NOMO-1 treated with dmso at 0.1 percent for 144 hours (cell line): Measurements from ENCODE around the gene FGFR4.

Experiments
- DNase-seq: peaks from one replicate; lab custom pipeline; 2025; ENCODE audit not compliant: unreplicated experiment; lab: John Stamatoyannopoulos, UW

FGFR4 gene

GRCh38 chr5:177084175-177084574 lies 2.5 kb upstream of the FGFR4 start:
- no peak for DNase-seq

GRCh38 chr5:177085985-177086653 lies 596 bp upstream of the FGFR4 start:
- DNase-seq, result no peak

DNA sequence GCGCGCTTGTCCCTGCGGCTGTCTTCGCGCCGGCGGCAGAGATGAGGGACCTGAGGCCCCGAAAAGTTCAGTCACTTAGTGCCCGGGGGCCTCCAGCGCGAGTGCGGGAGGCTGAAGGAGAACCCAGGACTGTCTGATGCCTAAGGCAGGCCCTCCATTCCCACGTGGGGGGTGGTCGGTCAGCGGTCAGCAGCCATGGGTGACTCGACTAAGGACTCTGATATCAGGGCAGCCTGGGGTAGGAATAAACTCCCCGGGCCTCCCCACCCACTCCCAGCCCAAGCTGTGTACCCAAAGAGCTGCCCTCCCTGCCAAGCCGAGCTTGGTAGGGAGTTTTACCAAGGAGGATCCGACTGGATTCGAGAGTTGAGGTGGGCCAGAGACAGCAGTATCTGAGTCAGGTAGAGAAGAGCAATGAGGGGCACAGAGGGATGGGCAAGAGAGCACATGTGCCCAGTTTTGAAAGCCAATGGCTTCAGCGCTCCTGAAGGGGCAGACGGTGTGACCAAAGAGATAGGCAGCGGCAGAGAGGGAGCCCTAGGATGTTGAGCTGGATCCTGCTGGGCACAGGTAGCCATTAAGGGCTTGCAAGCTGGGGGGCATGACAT lies 787 bp downstream of the FGFR4 start:
- no peak for DNase-seq

DNA sequence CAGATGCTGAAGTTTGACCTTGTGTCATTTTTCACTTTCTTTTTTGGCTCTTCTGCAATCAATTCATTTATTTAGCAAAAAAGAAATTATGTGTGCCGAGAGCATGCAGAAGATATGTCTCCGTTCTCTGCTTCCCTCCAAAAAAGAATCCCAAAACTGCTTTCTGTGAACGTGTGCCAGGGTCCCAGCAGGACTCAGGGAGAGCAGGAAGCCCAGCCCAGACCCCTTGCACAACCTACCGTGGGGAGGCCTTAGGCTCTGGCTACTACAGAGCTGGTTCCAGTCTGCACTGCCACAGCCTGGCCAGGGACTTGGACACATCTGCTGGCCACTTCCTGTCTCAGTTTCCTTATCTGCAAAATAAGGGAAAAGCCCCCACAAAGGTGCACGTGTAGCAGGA lies 2.4 kb downstream of the FGFR4 start:
- no peak for DNase-seq

- no peak for DNase-seq
Measured at GRCh38 chr5:177089825-177090641, 3.3 kb downstream of the FGFR4 start.

DNA sequence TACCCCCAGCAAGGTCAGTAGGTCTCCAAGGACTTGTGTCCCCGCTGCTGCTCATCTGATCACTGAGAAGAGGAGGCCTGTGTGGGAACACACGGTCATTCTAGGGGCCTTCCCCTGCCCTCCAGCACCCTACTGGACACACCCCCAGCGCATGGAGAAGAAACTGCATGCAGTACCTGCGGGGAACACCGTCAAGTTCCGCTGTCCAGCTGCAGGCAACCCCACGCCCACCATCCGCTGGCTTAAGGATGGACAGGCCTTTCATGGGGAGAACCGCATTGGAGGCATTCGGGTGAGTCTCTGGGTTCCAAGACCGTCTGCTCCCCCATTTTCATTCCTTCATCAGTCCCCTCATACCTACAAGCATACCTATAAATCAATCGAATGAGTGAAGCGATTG lies 4.1 kb downstream of the FGFR4 start:
- DNase-seq, result no peak

DNA sequence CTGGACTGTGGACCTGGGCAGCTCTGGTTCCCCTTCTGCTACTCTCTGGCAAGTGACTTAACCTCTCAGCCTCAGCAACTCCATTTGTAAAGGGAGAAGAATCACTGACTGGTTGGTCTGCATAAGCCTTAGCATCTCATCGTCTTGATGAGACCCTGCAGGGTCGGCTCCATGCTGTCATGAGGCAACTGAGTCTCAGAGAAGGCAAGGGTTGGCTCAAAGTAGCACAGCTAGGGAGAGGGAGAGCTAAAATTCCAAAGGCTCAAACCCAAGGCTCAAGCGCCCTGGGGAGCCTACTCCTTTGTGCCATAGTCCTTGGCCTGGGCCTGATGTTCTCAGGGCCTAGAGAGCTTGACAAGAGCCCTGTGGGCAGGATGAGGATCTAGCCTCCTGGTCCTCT lies 4.5 kb downstream of the FGFR4 start:
- DNase-seq, result no peak

DNA sequence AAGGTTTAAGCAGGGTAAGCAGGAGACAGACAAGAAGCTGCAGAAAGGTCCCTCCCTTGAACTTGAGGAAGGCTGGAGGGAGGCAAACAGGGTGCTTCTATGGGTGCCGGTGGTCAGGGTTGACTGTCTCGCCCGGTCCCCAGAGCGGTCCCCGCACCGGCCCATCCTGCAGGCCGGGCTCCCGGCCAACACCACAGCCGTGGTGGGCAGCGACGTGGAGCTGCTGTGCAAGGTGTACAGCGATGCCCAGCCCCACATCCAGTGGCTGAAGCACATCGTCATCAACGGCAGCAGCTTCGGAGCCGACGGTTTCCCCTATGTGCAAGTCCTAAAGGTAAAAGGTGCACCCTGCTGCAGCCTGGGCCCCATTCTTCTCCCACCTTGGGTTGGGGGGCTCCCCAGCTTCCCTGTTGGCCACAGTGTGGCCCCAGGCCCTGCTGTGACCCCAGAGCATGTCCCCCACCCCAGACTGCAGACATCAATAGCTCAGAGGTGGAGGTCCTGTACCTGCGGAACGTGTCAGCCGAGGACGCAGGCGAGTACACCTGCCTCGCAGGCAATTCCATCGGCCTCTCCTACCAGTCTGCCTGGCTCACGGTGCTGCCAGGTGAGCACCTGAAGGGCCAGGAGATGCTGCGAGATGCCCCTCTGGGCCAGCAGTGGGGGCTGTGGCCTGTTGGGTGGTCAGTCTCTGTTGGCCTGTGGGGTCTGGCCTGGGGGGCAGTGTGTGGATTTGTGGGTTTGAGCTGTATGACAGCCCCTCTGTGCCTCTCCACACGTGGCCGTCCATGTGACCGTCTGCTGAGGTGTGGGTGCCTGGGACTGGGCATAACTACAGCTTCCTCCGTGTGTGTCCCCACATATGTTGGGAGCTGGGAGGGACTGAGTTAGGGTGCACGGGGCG lies 5.7 kb downstream of the FGFR4 start:
- no peak for DNase-seq

DNA sequence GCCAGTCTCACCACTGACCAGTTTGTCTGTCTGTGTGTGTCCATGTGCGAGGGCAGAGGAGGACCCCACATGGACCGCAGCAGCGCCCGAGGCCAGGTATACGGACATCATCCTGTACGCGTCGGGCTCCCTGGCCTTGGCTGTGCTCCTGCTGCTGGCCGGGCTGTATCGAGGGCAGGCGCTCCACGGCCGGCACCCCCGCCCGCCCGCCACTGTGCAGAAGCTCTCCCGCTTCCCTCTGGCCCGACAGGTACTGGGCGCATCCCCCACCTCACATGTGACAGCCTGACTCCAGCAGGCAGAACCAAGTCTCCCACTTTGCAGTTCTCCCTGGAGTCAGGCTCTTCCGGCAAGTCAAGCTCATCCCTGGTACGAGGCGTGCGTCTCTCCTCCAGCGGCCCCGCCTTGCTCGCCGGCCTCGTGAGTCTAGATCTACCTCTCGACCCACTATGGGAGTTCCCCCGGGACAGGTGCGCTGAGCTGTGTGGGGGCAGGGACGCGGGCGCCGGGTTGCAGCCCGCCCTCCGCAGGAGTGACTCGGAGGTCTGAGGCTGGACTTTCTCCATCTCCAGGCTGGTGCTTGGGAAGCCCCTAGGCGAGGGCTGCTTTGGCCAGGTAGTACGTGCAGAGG lies 6.5 kb downstream of the FGFR4 start:
- no peak for DNase-seq

DNA sequence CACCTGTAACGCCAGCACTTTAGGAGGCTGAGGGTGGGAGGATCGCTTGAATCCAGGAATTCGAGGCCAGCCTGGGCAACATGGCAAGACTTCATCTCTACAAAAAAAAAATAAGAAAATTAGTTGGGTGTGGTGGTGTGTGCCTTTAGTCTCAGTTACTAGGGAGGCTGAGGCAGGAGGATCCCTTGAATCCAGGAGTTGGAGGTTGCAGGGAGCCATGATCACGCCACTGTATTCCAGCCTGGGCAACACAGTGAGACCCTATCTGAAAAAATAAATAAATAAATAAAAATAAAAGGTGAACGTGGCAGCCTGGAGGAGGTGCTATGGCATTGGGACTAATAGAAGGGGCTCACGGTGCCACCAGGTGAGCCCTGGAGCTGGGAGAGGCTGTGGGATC lies 7.1 kb downstream of the FGFR4 start:
- DNase-seq, result no peak

DNA sequence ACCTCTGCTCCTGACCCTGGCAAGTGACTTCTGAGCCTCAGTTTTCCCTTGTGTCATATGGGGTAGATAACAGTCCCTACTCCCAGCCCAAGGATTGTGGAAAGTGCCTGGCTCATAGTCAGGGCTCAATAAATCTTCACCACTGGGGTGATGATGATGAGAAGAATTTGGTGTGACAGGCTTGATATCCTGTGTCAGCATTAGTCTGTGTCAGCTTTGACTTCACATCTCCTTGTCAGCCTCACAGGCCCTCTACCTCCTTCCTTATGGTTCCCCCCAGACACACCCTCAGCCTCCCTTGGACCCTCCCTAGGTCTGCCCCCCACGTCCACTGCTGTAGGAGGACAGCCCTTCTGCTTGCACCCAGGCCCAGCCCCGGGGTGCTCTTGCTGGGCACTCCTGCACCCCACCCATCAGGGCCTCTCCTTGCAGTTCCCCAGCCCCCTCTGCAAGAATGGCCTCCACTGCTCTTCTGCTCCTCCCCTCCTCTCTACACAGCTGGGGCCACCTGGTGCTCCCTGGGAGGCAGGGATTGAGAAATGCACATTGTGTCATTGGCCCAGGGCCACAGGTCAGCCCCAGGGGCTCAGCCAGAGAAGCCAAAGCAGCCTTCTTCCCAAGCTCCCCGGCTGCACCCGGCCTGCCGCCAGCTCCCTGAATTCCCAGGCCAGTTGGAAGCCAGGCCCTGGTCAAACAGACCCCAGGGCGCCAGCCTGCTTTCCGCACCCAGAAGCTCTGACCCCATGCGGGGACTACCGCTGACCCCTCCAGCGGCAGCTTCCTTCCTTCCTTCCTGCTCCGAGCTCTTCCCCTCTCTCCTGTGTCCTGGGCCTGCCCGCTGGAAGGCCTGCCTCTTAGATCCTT lies 7.7 kb downstream of the FGFR4 start:
- DNase-seq, result no peak

- no peak for DNase-seq
Measured at GRCh38 chr5:177095088-177095669, 8.5 kb downstream of the FGFR4 start.

GRCh38 chr5:177096162-177097015 lies 9.7 kb downstream of the FGFR4 start:
- DNase-seq, result no peak

DNA sequence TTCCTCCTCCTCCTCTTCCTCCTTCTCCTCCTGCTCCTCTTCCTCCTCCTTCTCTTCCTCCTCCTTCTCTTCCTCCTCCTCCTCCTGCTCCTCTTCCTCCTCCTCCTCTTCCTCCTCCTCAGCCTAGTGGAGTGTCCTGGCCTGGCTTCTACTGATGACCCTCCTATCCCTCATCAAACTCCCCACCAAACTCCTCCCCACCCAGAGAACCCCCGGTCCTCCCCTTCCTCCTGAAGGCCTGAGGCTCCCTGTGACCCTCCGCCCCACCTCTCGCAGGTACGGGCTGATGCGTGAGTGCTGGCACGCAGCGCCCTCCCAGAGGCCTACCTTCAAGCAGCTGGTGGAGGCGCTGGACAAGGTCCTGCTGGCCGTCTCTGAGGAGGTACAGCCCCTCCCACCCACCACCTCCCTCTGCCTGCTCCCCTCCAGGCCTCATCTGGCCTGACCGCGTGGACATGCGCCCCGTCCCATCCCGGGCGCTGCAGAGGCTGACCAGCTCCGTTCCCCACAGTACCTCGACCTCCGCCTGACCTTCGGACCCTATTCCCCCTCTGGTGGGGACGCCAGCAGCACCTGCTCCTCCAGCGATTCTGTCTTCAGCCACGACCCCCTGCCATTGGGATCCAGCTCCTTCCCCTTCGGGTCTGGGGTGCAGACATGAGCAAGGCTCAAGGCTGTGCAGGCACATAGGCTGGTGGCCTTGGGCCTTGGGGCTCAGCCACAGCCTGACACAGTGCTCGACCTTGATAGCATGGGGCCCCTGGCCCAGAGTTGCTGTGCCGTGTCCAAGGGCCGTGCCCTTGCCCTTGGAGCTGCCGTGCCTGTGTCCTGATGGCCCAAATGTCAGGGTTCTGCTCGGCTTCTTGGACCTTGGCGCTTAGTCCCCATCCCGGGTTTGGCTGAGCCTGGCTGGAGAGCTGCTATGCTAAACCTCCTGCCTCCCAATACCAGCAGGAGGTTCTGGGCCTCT lies 10.6 kb downstream of the FGFR4 start:
- no peak for DNase-seq

- no peak for DNase-seq
Measured at GRCh38 chr5:177098120-177098469, 11.4 kb downstream of the FGFR4 start.

DNA sequence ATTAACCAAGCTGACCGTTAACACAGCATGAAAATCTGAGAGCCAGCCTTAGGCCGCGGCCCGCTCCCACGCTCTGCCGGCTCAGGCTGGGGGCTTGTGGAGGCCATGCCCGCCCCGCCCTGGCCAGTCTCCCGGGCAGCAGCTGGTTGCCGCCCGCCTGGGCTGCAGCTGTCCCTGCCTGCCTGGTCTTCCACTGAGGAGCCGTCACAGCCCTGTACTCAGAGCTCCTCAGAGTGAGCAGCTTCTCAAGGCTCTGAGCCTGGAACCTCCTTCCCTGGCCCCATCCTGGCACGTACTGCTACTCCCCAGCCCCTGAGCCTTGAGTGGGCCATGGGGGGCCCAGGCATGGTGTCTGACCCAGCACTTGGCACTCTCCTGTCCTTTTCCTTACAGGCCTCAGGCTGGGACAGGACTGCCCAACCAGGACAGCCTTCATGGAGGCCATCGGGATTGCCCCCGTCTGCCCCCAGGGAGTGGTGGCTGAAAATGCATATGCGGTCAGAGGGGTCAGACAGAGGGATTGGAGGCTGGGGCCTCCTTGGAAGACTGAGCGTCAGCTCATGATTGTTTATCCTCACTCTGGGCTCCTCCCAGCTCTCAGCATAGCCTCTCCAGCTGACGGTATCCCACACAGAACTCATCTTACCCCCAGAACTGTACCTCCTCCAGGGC lies 11.9 kb downstream of the FGFR4 start:
- DNase-seq, result no peak
